Measurements from ENCODE around the gene MAST4. TPM values are rescaled to one million over a fixed set of nuclear protein-coding genes. Genes with fewer than 3 reads are reported as not detected.
"Not testable (repeated sequence)": the region's sequence is repeated elsewhere in the genome, so short reads cannot be mapped to it uniquely, and the experiment has no call there.

The MAST4 gene
- total RNA-seq, 4 donors from 2014 or later = 8.2 to 203 (median 35.5) TPM

- Histone ChIP-seq H3K4me1 (no peaks in the 10 kb centered on the region), H3K27me3 (no peaks in the 10 kb centered on the region), H3K27ac (no peak overlapping the region), H3K9me3 (no peaks in the 10 kb centered on the region), H3K4me3 (no peak overlapping the region), H3K36me3 (no peaks in the 10 kb centered on the region)
- intact Hi-C loops (cut with DNase I; ENCODE audit: low total_unique reads) = no loop called here
- no peak for DNase-seq
- no peak for TF ChIP-seq POLR2A (IDR thresholded peaks at IDR 0.05)
- TF ChIP-seq, protein P1, sequence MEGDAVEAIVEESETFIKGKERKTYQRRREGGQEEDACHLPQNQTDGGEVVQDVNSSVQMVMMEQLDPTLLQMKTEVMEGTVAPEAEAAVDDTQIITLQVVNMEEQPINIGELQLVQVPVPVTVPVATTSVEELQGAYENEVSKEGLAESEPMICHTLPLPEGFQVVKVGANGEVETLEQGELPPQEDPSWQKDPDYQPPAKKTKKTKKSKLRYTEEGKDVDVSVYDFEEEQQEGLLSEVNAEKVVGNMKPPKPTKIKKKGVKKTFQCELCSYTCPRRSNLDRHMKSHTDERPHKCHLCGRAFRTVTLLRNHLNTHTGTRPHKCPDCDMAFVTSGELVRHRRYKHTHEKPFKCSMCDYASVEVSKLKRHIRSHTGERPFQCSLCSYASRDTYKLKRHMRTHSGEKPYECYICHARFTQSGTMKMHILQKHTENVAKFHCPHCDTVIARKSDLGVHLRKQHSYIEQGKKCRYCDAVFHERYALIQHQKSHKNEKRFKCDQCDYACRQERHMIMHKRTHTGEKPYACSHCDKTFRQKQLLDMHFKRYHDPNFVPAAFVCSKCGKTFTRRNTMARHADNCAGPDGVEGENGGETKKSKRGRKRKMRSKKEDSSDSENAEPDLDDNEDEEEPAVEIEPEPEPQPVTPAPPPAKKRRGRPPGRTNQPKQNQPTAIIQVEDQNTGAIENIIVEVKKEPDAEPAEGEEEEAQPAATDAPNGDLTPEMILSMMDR (IDR thresholded peaks at IDR 0.05) = no peak
Observed at GRCh38 chr5:66742896-66743247, 146.7 kb downstream of the MAST4 start.

- H3K9me3 ChIP-seq = no peaks in the 10 kb centered on the region
- no peaks in the 10 kb centered on the region for H3K27me3 ChIP-seq
- H3K27ac ChIP-seq = no peak overlapping the region
- TF ChIP-seq POLR2A (IDR thresholded peaks at IDR 0.05) = no peak
- TF ChIP-seq, protein P1 (IDR thresholded peaks at IDR 0.05) = no peak
- H3K36me3 ChIP-seq = no peaks in the 10 kb centered on the region
- H3K4me1 ChIP-seq = no peaks in the 10 kb centered on the region
- intact Hi-C loops (cut with DNase I; ENCODE audit: low total_unique reads) = no loop called here
- no peak overlapping the region for H3K4me3 ChIP-seq
- DNase-seq = no peak
Observed at GRCh38 chr5:66743344-66743743, 147.2 kb downstream of the MAST4 start.

GRCh38 chr5:66744040-66744439, 147.8 kb downstream of the MAST4 start:
- Histone ChIP-seq H3K9me3 (no peaks in the 10 kb centered on the region), H3K27ac (peak overlapping the region in 1 of 2 donors; percentile 33), H3K36me3 (no peaks in the 10 kb centered on the region), H3K4me3 (no peak overlapping the region), H3K27me3 (no peaks in the 10 kb centered on the region), H3K4me1 (no peaks in the 10 kb centered on the region)
- intact Hi-C loops (cut with DNase I; ENCODE audit: low total_unique reads) = no loop called here
- no peak for DNase-seq
- TF ChIP-seq POLR2A (IDR thresholded peaks at IDR 0.05) = no peak
- TF ChIP-seq, protein P1 (IDR thresholded peaks at IDR 0.05) = no peak

DNA sequence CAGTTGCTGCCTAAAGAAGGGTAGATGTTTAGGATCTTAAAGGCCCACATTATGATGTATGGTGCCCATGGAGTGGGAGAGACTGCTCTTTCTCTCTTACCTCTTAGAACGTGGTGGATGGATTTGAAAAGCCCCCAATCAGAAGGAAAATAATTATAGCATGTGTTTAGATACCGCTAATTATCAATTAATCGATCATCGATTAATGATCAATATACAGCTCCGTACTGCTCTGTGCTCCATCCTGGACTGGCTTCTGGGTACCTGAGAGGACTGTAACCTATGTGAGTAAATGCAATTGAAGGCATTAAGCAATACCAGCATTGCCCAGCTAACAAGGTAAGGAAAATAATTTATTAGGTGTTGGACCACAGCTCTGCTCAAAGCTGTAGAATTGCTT, 149.1 kb downstream of the MAST4 start:
- Histone ChIP-seq H3K4me1 (no peaks in the 10 kb centered on the region), H3K27me3 (no peaks in the 10 kb centered on the region), H3K27ac (no peak overlapping the region), H3K4me3 (no peak overlapping the region), H3K36me3 (no peaks in the 10 kb centered on the region), H3K9me3 (no peaks in the 10 kb centered on the region)
- no peak for DNase-seq
- intact Hi-C loops (cut with DNase I; ENCODE audit: low total_unique reads) = no loop called here
- TF ChIP-seq POLR2A (IDR thresholded peaks at IDR 0.05) = no peak
- TF ChIP-seq, protein P1 (IDR thresholded peaks at IDR 0.05) = no peak

- H3K9me3 ChIP-seq = no peaks in the 10 kb centered on the region
- H3K36me3 ChIP-seq = no peaks in the 10 kb centered on the region
- no peak for DNase-seq
- H3K27me3 ChIP-seq = no peaks in the 10 kb centered on the region
- H3K4me1 ChIP-seq = no peaks in the 10 kb centered on the region
- TF ChIP-seq, protein P1 (IDR thresholded peaks at IDR 0.05) = no peak
- TF ChIP-seq POLR2A (IDR thresholded peaks at IDR 0.05) = no peak
- H3K4me3 ChIP-seq = no peak overlapping the region
- H3K27ac ChIP-seq = no peak overlapping the region
- intact Hi-C loops (cut with DNase I; ENCODE audit: low total_unique reads) = no loop called here
Observed at GRCh38 chr5:66747607-66748006, 151.4 kb downstream of the MAST4 start.

DNA sequence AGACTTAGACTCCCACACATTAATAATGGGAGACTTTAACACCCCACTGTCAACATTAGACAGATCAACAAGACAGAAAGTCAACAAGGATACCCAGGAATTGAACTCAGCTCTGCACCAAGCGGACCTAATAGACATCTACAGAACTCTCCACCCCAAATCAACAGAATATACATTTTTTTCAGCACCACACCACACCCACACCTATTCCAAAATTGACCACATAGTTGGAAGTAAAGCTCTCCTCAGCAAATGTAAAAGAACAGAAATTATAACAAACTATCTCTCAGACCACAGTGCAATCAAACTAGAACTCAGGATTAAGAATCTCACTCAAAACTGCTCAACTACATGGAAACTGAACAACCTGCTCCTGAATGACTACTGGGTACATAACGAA, 156.5 kb downstream of the MAST4 start:
- H3K36me3 ChIP-seq; H3K9me3 ChIP-seq; H3K4me1 ChIP-seq; DNase-seq; H3K4me3 ChIP-seq; H3K27ac ChIP-seq; H3K27me3 ChIP-seq; intact Hi-C loops (cut with DNase I; ENCODE audit: low total_unique reads): not testable (repeated sequence)

Data from uterus (tissue), 4 donors.